Naive thymus-derived CD8-positive, alpha-beta T cell (primary cell): ENCODE measurements around the gene SMLR1. TPM values are rescaled to one million over a fixed set of nuclear protein-coding genes. Genes with fewer than 3 reads are reported as not detected.

Experiments used
- ATAC-seq, 2 donors: fragments of 150-1000 bp; cut with Tn5 transposase in 1 of 2; sonication (Bioruptor Pico), chemical (Tn5 transposase) in 1 of 2; 1 replicate in 1 of 2; 2 replicates in 1 of 2; pipeline ENCODE4 v1.10.0; 2021; ENCODE audit warnings: mild to moderate bottlenecking in 2 of 2, moderate library complexity in 2 of 2
- POLR2A ChIA-PET: fragments of 350-600 bp; sonication (Branson Sonifier 250); formaldehyde crosslinking; loops from one replicate; lab custom pipeline; 2021; ENCODE audit warnings: antibody characterized with exemption; lab: Charles Lee
- DNase-seq, 10 donors: peaks; one replicate each; pipeline versions ENCODE4 v3.0.0 to v3.0.0-alpha.2; 2020 to 2022
- H3K27ac Mint-ChIP-seq, 10 donors: one replicate each; pipeline ENCODE4 v1.8.0; 2020 to 2022; ENCODE audit warnings: mild to moderate bottlenecking in 10 of 10, mixed read lengths in 10 of 10, moderate library complexity in 4 of 10, inconsistent platforms in 1 of 10
- H3K27me3 Mint-ChIP-seq, 5 donors: one replicate each; pipeline ENCODE4 v1.8.0; 2021 to 2022; ENCODE audit warnings: mixed read lengths in 5 of 5
- H3K36me3 Mint-ChIP-seq, 3 donors: one replicate each; pipeline ENCODE4 v1.8.0; 2020 to 2022; ENCODE audit warnings: mixed read lengths in 3 of 3, mild to moderate bottlenecking in 2 of 3, inconsistent platforms in 1 of 3
- H3K4me1 Mint-ChIP-seq, 4 donors: one replicate each; pipeline ENCODE4 v1.8.0; 2021 to 2022; ENCODE audit warnings: mixed read lengths in 4 of 4
- H3K4me3 Mint-ChIP-seq, 10 donors: one replicate each; pipeline ENCODE4 v1.8.0; 2020 to 2022; ENCODE audit warnings: mild to moderate bottlenecking in 10 of 10, mixed read lengths in 10 of 10, moderate library complexity in 6 of 10, inconsistent platforms in 1 of 10
- H3K9me3 Mint-ChIP-seq, 9 donors: one replicate each; pipeline ENCODE4 v1.8.0; 2020 to 2022; ENCODE audit warnings: mixed read lengths in 9 of 9, mild to moderate bottlenecking in 3 of 9, inconsistent platforms in 1 of 9, moderate library complexity in 1 of 9
- polyA plus RNA-seq, 3 donors: library from polyadenylated mRNA; unstranded; fragments of 300-500 nt; fragmentation: Illumina TruSeq; gene quantifications; one replicate each; pipeline ENCODE4 v1.2.3, GENCODE V29; 2021
- total RNA-seq, 8 experiments: library from RNA in 2 of 8; stranded (reverse) in 2 of 8; gene quantifications; one replicate each; pipeline ENCODE4 v1.2.3 and lab custom pipeline; 2021 to 2026

SMLR1 gene
- total RNA-seq (not detected), polyA plus RNA-seq (not detected), total RNA-seq (lab: John Stamatoyannopoulos, UW) (0 reads per million in 6 experiments)

- H3K4me3 Mint-ChIP-seq = no peak within 1 kb of the TSS
- no peak for DNase-seq
- H3K9me3 Mint-ChIP-seq = no peaks in the 10 kb centered on the region
- peaks cover 0 to 2% (median 0%) of the 10 kb centered on the region in 5 donors for H3K27me3 Mint-ChIP-seq
- H3K27ac Mint-ChIP-seq = no peak within 1 kb of the TSS
- no peak for ATAC-seq
- POLR2A ChIA-PET = no interaction called here
- peaks cover 2 to 13% (median 6%) of the 10 kb centered on the region in 4 donors for H3K4me1 Mint-ChIP-seq
- H3K36me3 Mint-ChIP-seq = peaks cover 0 to 3% (median 0%) of the 10 kb centered on the region in 3 donors
Measured at GRCh38 chr6:130827247-130828149, at the start of gene SMLR1. Gene SMLR1, plus strand, starts transcription at chr6:130827406. Its CDS starts 8 bp downstream, at chr6:130827414.

GRCh38 chr6:130778946-130779657, 48.1 kb upstream of the SMLR1 start:
- Mint-ChIP-seq H3K4me3 (peak overlapping the region in 7 of 10 donors; percentile 4 to 65 (median 30)), H3K9me3 (peaks cover 0 to 9% (median 0%) of the 10 kb centered on the region in 9 donors), H3K36me3 (no peaks in the 10 kb centered on the region), H3K27ac (peak overlapping the region in 2 of 10 donors; percentile 23 to 34), H3K27me3 (no peaks in the 10 kb centered on the region), H3K4me1 (peaks cover 33 to 63% (median 52%) of the 10 kb centered on the region in 4 donors)
- peak in 2 of 10 donors; percentile 26 to 28 for DNase-seq
- POLR2A ChIA-PET = no interaction called here
- ATAC-seq = no peak

- Mint-ChIP-seq H3K27ac (no peak overlapping the region), H3K27me3 (no peaks in the 10 kb centered on the region), H3K4me3 (peak overlapping the region in 4 of 10 donors; percentile 11 to 37 (median 32)), H3K9me3 (peaks cover 0 to 15% (median 0%) of the 10 kb centered on the region in 9 donors), H3K4me1 (peaks cover 35 to 63% (median 52%) of the 10 kb centered on the region in 4 donors), H3K36me3 (peaks cover 0 to 5% (median 0%) of the 10 kb centered on the region in 3 donors)
- ATAC-seq = no peak
- POLR2A ChIA-PET = no interaction called here
- DNase-seq = no peak
Measured at GRCh38 chr6:130779658-130780033, 47.6 kb upstream of the SMLR1 start.

GRCh38 chr6:130780122-130780521, 47.1 kb upstream of the SMLR1 start:
- H3K27me3 Mint-ChIP-seq = no peaks in the 10 kb centered on the region
- peaks cover 35 to 63% (median 52%) of the 10 kb centered on the region in 4 donors for H3K4me1 Mint-ChIP-seq
- peaks cover 0 to 5% (median 0%) of the 10 kb centered on the region in 3 donors for H3K36me3 Mint-ChIP-seq
- peaks cover 0 to 16% (median 0%) of the 10 kb centered on the region in 9 donors for H3K9me3 Mint-ChIP-seq
- POLR2A ChIA-PET = no interaction called here
- DNase-seq (no peak), ATAC-seq (no peak)
- peak overlapping the region in 6 of 10 donors; percentile 1 to 65 (median 36) for H3K4me3 Mint-ChIP-seq
- H3K27ac Mint-ChIP-seq = no peak overlapping the region

- Mint-ChIP-seq H3K4me3 (peak overlapping the region in 8 of 10 donors; percentile 17 to 65 (median 44)), H3K36me3 (peaks cover 0 to 5% (median 0%) of the 10 kb centered on the region in 3 donors), H3K9me3 (peaks cover 0 to 16% (median 0%) of the 10 kb centered on the region in 9 donors), H3K4me1 (peaks cover 31 to 56% (median 47%) of the 10 kb centered on the region in 4 donors), H3K27ac (peak overlapping the region in 5 of 10 donors; percentile 10 to 81 (median 30)), H3K27me3 (no peaks in the 10 kb centered on the region)
- POLR2A ChIA-PET = no interaction called here
- DNase-seq = peak in 5 of 10 donors; percentile 22 to 72 (median 39)
- ATAC-seq = peak; percentile 89 to 96
Measured at GRCh38 chr6:130781557-130781956, 45.6 kb upstream of the SMLR1 start.

- H3K36me3 Mint-ChIP-seq = peaks cover 0 to 5% (median 0%) of the 10 kb centered on the region in 3 donors
- H3K4me1 Mint-ChIP-seq = peaks cover 27 to 46% (median 40%) of the 10 kb centered on the region in 4 donors
- no peak for DNase-seq
- no peak overlapping the region for H3K4me3 Mint-ChIP-seq
- H3K9me3 Mint-ChIP-seq = peaks cover 0 to 16% (median 0%) of the 10 kb centered on the region in 9 donors
- H3K27ac Mint-ChIP-seq = peak overlapping the region in 1 of 10 donors; percentile 3
- POLR2A ChIA-PET = no interaction called here
- no peak for ATAC-seq
- H3K27me3 Mint-ChIP-seq = peaks cover 0 to 2% (median 0%) of the 10 kb centered on the region in 5 donors
Measured at GRCh38 chr6:130783416-130784107, 43.6 kb upstream of the SMLR1 start.

- H3K9me3 Mint-ChIP-seq = peaks cover 0 to 8% (median 0%) of the 10 kb centered on the region in 9 donors
- no peak for ATAC-seq
- no peak overlapping the region for H3K4me3 Mint-ChIP-seq
- H3K27ac Mint-ChIP-seq = no peak overlapping the region
- peaks cover 0 to 8% (median 2%) of the 10 kb centered on the region in 4 donors for H3K4me1 Mint-ChIP-seq
- peaks cover 0 to 2% (median 0%) of the 10 kb centered on the region in 5 donors for H3K27me3 Mint-ChIP-seq
- peaks cover 0 to 5% (median 0%) of the 10 kb centered on the region in 3 donors for H3K36me3 Mint-ChIP-seq
- POLR2A ChIA-PET = no interaction called here
- DNase-seq = no peak
Measured at GRCh38 chr6:130787726-130788500, 39.3 kb upstream of the SMLR1 start.

GRCh38 chr6:130788954-130789353, 38.3 kb upstream of the SMLR1 start:
- DNase-seq (no peak), ATAC-seq (no peak)
- Mint-ChIP-seq H3K4me1 (peaks cover 0 to 8% (median 2%) of the 10 kb centered on the region in 4 donors), H3K4me3 (no peak overlapping the region), H3K27ac (no peak overlapping the region), H3K36me3 (peaks cover 0 to 5% (median 1%) of the 10 kb centered on the region in 3 donors), H3K9me3 (peaks cover 0 to 8% (median 0%) of the 10 kb centered on the region in 9 donors), H3K27me3 (peaks cover 0 to 2% (median 0%) of the 10 kb centered on the region in 5 donors)
- POLR2A ChIA-PET = no interaction called here

- Mint-ChIP-seq H3K36me3 (peaks cover 0 to 4% (median 0%) of the 10 kb centered on the region in 3 donors), H3K9me3 (peaks cover 0 to 7% (median 0%) of the 10 kb centered on the region in 9 donors), H3K4me3 (no peak overlapping the region), H3K27ac (no peak overlapping the region), H3K27me3 (no peaks in the 10 kb centered on the region), H3K4me1 (peaks cover 0 to 4% (median 0%) of the 10 kb centered on the region in 4 donors)
- no peak for ATAC-seq
- DNase-seq = no peak
- POLR2A ChIA-PET = no interaction called here
Measured at GRCh38 chr6:130794010-130794697, 33.1 kb upstream of the SMLR1 start.

- no peak for DNase-seq
- ATAC-seq = no peak
- Mint-ChIP-seq H3K27ac (no peak overlapping the region), H3K4me1 (peaks cover 0 to 4% (median 0%) of the 10 kb centered on the region in 4 donors), H3K36me3 (peaks cover 0 to 4% (median 0%) of the 10 kb centered on the region in 3 donors), H3K9me3 (peaks cover 0 to 10% (median 0%) of the 10 kb centered on the region in 9 donors), H3K4me3 (no peak overlapping the region), H3K27me3 (peaks cover 0 to under 1% (median 0%) of the 10 kb centered on the region in 5 donors)
- POLR2A ChIA-PET = no interaction called here
Measured at GRCh38 chr6:130794738-130795137, 32.5 kb upstream of the SMLR1 start.
